Hematopoietic multipotent progenitor cell treated with erythropoietin and hydrocortisone succinate and interleukin-3 and kit ligand, for 17 days (in vitro differentiated cells): Measurements from ENCODE around the gene MCOLN1.

Experiments used
- DNase-seq: peaks from one replicate; pipeline ENCODE4 v3.0.0-alpha.2; 2015; ENCODE audit warnings: low spot score

MCOLN1 gene

DNA sequence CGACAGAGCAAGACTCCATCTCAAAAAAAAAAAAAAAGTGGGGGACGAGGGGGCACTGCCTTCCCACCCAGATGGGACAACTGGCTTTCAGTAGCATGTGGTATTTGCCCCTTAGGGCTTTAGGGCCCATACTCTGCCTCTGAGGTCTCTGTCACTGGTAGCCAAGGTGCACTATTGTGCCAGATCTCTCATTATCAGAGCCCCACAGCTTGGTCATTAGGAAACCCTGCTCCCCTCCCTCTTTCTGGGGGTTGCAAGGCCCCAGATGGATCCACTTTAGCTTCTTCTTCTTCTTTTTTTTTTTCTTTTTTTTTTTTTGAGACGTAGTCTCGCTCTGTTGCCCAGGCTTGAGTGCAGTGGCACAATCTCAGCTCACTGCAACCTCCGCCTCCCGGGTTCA is 17.7 kb upstream of the MCOLN1 start:
- DNase-seq, result peak; percentile 26

DNA sequence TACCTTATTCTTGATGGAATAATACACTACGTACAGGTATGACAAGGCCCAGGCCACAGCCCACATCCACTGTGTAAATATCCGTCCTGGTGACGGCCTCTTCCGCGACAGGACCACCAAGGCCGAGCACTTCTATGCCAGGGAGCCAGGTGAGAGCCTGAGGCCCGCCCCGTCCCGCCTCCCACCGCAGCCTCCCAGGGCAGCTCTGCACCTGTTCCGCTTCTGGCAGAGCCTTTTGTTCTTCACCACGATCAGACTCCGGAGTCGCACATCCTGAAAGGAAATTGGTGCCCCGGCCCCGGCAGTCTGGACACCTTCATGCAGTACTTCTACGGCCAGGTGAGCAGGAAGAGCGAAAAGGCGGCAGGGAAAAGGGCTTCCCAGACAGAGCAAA is 17.1 kb upstream of the MCOLN1 start:
- no peak for DNase-seq

DNA sequence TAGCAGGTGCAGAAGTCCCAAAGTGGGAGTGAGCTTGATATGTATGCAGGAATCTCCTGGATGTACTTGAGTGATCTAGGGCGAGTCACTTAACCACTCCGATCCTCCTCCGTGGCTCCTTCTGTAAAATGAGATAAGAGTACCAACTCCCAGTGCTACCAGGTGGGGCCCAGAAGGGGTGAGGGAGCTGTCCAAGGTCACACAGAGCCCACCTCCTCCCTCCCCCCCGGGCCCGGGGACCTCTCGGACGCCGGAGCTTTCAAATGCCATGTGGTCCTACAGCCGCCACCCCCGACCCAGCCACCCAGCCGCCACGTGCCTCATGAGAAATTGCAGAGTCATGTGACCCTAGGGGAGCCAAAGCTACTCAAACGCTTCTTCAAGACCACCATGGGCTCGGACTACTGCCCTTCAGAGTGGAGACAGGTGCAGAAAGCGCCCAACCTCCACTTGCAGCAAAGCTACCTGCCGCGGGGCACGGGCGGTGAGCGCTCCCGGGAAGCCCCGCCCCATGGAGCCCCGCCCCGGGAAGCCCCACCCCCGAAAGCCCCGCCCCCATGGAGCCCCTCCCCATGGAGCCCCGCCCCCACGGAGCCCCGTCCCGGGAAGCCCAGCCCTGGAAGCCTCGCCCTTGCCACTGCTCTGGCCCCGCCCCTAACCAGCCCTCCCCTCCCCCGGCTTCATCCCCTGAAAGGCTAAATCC is 16.6 kb upstream of the MCOLN1 start:
- DNase-seq, result peak; percentile 62

DNA sequence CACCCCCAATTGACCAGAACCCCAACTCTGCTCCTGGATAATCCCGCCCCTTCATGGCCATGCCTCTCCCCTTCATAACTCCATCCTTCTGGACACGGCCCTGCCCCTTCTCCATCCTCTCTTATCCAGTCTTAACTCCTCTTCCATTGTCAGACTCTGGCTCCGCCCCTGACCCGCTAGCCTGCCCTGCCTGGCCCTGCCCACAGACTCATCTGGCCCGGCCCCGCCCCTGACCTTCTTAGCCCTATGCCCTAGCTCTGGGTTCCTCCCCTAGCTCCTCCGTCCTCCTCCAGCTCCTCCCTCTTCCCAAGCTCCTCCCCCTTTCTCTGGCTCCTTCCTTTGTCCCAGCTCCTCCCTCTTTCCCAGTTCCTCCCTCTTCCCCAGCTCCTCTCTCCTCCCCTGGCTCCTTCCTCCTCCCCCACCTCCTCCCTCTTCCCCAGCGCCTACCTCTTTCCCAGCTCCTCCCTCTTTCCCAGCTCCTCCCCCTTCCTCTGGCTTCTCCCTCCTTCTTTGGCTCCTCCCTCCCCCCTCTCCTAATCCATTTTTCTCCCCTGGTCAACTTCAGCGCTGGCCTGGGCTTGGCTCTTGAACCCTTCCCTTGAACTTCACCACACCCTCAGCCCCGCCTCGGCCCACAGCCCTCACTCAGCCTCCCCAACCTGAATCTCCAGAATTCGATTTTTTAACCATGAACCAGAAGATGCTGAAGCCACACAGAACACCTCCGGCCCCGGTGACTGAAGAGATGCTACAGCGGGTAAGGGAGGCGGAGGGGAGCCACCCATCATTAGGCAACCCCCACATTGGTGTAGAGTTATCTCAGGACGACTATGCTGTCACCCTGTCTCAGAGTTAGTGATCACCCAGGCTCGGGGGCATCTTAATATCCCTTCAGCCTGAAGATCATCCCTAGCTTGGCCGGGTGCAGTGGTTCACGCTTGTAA is 15.8 kb upstream of the MCOLN1 start:
- DNase-seq, result peak; percentile 88

- peak; percentile 88 for DNase-seq
Observed at GRCh38 chr19:7507884-7508283, 14.5 kb upstream of the MCOLN1 start.

- DNase-seq, result no peak
Observed at GRCh38 chr19:7509625-7510024, 12.8 kb upstream of the MCOLN1 start.

GRCh38 chr19:7512400-7512851 is 10.0 kb upstream of the MCOLN1 start:
- no peak for DNase-seq

GRCh38 chr19:7513809-7514642 is 8.4 kb upstream of the MCOLN1 start:
- no peak for DNase-seq

DNA sequence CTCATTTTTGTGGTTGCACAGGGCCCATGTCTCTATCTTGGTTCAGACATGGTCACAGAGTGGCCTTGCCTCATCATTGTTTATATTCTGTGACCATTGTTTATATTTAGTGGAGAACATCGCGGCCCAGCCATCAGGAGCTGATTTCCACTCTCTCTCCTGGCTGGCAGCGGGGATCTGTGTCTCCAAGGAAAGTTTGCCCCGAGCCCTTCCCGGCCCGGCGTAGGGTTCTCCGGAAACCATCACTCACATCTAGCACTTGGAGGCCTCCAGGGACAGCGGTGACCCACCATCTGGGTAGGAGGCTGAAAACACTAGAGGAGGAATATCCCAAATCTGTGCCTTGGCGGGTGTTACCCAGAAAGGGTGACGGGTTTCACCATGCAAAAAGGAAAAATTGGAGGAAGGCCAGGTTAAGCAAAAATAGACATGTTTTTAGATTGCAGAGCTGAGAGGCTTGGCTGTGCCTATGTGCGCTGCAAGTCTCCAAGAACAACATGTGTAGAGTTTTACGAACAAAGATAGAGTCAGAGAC is 7.2 kb upstream of the MCOLN1 start:
- no peak for DNase-seq

DNA sequence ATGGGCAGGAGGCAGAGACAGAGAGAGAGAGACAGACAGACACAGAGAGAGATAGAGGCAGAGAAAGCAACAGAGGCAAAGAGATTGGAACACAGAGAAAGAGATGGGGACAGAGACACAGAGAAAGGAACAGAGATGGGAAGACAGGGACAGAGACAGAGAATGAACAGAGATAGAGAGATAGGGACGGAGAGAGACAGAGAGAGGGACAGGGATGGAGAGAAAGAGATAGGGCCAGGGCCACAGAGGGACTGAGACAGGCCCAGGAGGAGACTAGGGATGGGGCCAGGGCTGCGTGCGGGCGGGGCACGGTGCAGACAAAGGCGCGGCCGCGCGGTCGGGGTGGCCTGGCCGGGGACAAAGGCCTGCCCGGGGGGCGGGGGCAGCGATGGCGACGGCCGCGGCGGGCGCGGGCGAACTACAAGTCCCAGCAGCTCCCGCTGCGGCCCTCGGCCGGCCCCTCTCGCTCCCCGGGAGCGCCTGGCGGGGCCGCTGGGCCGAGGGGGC is 6.7 kb upstream of the MCOLN1 start, which contains the start of gene ZNF358:
Gene ZNF358, plus strand, starts transcription at position 459 of the 507 bp plus-strand sequence. CDS start 3,140 bp downstream, outside the sequence.
- no peak for DNase-seq

- DNase-seq, result no peak
Observed at GRCh38 chr19:7516333-7516732, 6.1 kb upstream of the MCOLN1 start.

DNA sequence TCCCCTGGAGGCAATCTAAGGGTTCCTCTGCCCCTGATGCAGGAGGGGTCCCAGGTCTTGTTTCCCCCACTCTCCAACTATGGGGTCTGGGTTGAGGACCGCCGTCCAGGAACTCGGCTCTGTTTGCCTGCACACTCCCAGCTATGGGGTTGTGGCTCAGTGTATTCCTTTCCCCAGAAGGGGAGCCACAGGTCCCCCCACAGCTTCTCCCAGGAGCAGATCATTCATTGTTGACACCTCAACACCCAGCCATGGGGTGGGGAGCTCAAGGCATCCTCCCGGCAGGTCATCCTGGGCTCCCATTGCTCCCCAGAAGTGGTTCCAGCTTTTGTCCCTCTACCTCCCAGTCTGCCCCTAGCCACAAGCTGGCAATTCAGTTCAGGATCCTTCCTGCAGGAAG is 5.5 kb upstream of the MCOLN1 start:
- DNase-seq, result no peak

DNA sequence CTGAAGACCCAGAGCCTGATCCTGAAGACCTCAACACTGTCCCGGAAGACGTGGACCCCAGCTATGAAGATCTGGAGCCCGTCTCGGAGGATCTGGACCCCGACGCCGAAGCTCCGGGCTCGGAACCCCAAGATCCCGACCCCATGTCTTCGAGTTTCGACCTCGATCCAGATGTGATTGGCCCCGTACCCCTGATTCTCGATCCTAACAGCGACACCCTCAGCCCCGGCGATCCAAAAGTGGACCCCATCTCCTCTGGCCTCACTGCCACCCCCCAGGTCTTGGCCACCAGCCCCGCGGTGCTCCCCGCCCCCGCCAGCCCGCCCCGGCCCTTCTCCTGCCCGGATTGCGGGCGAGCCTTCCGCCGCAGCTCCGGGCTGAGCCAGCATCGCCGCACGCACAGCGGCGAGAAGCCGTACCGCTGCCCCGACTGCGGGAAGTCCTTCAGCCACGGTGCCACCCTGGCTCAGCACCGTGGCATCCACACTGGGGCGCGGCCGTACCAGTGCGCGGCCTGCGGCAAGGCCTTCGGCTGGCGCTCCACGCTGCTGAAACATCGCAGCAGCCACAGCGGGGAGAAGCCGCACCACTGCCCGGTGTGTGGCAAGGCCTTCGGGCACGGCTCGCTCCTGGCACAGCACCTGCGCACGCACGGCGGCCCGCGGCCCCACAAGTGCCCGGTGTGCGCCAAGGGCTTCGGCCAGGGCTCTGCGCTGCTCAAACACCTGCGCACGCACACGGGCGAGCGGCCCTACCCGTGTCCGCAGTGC is 2.9 kb upstream of the MCOLN1 start:
- no peak for DNase-seq

DNA sequence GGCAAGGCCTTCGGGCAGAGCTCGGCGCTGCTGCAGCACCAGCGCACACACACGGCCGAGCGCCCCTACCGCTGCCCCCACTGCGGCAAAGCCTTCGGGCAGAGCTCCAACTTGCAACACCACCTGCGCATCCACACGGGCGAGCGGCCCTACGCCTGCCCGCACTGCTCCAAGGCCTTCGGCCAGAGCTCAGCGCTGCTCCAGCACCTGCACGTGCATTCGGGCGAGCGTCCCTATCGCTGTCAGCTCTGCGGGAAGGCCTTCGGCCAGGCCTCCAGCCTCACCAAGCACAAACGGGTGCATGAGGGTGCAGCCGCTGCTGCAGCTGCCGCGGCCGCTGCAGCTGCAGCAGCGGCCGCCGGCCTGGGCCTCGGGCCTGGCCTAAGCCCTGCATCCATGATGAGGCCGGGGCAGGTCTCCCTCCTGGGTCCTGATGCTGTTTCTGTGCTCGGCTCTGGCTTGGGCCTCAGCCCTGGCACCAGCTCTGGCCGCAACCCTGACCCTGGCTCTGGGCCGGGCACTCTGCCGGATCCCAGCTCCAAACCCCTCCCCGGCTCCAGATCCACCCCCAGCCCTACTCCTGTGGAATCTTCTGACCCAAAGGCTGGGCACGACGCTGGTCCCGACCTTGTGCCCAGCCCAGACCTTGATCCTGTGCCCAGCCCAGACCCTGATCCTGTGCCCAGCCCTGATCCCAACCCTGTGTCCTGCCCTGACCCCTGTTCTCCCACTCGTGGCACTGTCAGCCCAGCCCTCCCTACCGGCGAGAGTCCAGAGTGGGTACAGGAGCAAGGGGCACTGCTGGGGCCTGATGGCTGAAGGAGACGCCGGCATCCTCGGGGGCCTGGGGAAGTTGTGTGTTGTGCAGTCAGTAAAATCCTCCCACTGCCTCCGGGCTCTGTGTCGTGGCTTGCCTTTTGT is 2.0 kb upstream of the MCOLN1 start:
- no peak for DNase-seq

- DNase-seq, result no peak
Observed at GRCh38 chr19:7521551-7522071, 813 bp upstream of the MCOLN1 start.

DNA sequence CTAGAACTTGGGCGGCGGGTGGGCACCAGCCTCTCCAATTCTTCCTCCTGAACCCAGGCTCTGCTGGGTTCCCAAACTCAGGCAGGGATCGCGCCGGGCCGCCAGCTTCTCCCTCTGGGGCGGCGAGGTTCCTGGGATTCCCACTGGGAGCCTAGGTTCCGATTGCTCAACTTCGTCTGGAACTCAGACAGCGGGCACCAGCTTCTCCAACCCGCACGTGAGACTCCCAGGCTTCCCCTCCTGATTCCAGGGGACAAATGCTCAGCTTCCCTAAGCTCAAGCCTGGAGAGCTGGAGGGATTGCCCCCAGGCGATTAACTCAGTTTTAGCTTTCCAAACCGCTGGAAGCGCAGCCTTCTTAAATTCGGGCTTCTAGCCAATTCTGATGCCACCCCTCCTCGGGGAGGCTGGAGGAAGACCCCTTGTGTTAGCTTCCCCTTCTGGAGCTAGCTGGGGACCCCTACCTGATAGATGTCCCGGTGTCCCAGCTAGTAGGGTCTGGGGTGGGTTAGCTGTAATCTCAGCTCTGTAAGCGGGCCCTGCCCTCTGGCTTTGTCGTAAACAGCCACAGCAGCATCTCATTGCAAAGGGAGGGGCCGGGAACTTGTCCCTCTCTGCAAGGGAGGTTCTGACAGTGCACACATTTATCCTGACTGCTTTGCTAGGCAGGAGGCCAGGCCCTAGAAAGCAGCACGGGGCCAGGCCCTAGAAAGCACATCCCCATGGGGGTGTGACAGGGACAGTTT is 671 bp downstream of the MCOLN1 start:
- peak; percentile 83 for DNase-seq

DNA sequence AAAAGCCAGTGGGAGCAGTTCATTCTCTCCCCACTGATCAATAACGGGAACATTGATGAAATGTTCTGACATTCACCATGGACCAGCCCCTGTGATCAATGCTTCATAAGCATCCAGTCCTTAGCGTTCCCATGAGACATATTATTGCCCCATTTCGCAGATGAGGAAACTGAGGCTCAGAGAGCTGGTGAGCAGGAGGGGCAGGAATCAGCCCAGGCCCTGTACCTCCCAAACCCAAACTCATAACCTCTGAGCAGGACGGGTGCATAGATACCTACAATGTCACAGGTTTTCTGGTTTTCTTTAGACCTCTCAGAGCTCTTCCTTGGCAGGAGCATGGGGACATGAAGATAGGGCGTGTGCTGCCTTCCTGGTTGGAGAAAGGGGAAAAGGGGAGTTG is 2.1 kb downstream of the MCOLN1 start:
- no peak for DNase-seq

DNA sequence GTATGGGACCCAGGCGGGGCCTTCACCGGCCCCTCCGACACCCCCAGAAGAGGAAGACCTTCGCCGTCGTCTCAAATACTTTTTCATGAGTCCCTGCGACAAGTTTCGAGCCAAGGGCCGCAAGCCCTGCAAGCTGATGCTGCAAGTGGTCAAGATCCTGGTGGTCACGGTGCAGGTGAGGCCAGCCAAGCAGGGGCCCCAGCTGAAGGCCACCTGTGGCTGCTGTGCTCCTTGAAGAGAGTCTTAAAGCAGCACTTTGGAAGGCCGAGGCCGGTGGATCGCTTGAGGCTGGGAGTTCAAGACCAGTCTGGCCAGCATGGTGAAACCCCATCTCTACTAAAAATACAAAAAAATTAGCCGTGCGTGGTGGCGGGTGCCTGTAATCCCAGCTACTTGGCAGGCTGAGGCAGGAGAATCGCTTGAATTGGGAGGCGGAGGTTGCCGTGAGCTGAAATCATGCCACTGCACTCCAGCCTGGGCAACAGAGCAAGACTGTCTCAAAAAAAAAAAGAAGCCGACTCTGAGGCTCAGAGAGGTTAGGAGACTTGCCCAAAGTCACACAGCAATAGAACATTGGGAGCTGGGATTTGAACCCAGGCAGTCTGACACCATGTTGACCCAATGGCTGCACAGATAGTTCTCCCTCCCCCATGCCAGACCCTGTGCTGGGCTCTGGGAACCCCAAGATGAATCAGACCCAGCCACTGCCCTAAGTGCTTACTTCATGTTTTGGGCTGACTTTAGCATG is 2.7 kb downstream of the MCOLN1 start:
- no peak for DNase-seq
